Keratinocyte (primary cell): ENCODE results near the gene RUFY3.

Experiments used
- CTCF ChIP-seq, 3 experiments: IDR thresholded peaks in 1 of 3; conservative IDR thresholded peaks in 1 of 3; optimal IDR thresholded peaks in 1 of 3; 2 replicates in 2 of 3; 3 replicates in 1 of 3; pipeline versions ENCODE3 to v1.5.1; 2011; ENCODE audit warnings: low read length in 3 of 3, mild to moderate bottlenecking in 3 of 3, moderate library complexity in 2 of 3, control low read depth in 1 of 3, inconsistent platforms in 1 of 3; ENCODE audit not compliant: insufficient read depth in 2 of 3; ENCODE audit errors: extremely low read depth in 1 of 3
- EZH2 ChIP-seq: IDR thresholded peaks from one replicate; pipeline ENCODE4 v1.6.1; 2012; ENCODE audit warnings: inconsistent platforms, mild to moderate bottlenecking, low read length, moderate library complexity

- TF ChIP-seq CTCF (optimal IDR thresholded peaks at IDR 0.05 in 1 of 3, IDR thresholded peaks at IDR 0.05 in 1 of 3, conservative IDR thresholded peaks at IDR 0.05 in 1 of 3; ENCODE audit: extremely low read depth in 1 of 3, insufficient read depth in 2 of 3, low read length in 3 of 3) (no peak), EZH2 (no peak)
Observed at GRCh38 chr4:70815370-70815769, 93.6 kb downstream of the RUFY3 start.
